GM18508 (cell line): ENCODE measurements around the gene MCCC2.
"Not testable (repeated sequence)": the region's sequence is repeated elsewhere in the genome, so short reads cannot be mapped to it uniquely, and the experiment has no call there.

Experiments used
- ATAC-seq: cut with Tn5 transposase; IDR thresholded peaks from one replicate; pipeline ENCODE4 v1.9.1; 2021; ENCODE audit warnings: moderate number of reproducible peaks; ENCODE audit not compliant: insufficient read depth, unreplicated experiment

Gene MCCC2

DNA sequence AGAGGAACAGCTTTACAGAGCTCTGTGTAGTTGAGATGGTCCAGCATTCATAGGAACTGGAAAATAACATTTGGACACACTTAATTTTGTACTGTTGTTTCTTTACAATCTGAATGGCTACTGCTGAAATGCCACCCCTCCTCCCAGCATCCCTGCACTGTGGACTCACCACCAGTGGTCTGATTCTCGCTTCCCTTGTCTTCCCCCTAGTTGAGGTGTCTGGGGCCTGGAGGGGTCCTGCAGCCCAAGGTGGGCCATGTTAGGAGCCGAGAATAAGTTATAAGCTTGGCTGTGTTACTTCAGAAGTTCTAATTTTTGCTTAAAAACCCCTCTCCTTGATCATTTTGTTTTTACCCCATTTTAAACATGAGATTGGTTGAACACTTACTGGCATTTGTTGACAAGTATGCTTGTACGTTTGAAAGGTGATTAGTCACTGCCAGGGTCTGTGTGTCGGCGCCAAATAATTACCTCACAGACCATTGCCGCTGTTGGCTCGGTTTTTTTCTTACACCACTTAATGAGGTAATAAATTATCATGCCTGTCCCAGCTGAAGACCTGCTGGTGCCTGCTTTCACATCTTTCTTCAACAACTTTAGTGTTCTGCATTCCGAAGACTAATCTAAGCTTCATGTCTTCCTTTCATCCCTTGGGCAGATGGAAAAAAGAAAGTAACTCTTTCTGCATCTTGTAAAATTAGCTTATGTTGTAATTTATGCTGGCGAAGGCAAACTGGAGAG lies 65.8 kb downstream of the MCCC2 start:
- no peak for ATAC-seq

DNA sequence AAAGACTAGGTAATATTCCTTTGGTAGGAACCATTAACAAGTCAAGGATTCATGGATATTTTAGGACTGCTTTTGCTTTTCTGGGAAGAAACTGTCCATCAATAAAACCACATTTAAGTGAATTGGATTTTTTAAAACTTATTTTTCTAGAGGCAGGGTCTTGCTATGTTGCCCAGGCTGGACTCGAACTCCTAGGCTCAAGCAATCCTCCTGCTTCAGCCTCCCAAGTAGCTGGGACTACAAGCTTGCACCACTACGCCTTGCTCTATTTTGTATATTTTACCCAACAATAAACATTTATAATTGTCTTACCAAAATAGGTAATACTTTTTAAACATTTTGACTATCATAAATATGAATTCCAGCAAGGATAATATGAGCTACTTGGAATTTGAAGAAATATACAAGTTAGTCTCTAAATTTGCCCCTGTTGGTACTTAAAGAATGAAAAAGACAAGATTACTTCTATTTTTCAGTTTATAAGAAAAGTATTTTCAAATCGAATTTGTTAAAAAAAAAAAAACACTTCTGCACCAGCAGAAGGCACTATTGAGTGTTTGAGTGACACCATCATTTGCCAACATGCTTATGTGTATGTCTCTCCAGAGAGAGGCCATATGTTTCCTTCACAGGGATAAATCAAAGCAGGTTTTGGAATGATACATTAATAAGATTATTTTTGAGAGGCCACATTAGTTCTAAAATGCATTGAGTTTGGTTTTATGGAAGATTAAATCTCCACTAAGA lies 71.9 kb downstream of the MCCC2 start:
- ATAC-seq = no peak

DNA sequence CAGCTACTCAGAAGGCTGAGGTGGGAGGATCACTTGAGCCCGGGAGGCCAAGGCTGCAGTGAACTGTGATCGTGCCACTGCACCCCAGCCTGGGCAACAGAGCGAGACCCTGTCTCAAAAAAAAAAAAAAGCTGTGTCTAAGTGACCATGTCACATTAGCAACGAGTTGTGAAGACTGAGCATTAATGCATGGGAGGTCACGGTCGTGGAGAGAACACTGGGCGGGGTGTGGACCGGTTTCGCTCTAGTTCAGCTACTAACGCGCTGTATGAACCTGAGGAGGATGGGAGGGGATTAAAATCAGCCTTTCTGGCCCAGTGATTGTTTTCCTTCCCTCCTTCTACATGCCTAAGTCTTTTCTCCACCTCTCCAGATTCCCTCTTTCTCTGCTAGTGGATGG lies 75.2 kb downstream of the MCCC2 start:
- no peak for ATAC-seq

DNA sequence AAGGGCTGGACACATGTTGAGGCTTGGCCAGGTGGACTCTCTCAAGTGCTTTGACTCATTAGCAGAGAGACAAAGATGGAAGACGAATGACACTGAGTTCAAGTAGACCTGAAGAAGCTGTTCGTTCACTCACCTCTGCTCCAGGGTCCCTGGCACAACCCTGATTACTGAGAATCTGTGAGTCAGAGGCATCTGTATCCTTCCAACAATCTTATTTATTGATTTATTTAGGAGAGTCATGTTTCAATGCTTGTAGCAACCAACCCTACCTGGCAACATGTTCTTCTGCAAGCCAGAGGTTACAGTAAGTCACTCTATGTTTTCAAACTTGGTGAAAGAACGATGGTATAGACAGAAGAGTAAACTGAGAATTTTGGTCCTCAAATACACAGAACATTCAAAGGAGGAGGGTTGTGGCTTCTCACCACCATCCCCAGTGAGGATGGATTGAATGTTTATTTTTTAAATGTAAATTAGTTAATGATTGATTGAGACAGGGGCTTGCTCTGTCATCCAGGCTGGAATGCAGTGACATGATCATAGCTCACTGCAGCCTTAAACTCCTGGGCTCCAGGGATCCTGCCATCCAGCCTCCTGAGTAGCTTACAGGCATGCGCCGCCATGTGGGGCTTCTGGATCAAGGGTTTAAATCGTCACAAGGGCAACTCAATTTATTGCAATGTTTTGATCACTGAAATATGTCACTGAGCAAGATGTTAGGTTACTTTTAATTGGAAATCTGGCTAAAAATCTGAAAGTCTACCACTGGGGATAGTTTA lies 76.2 kb downstream of the MCCC2 start:
- no peak for ATAC-seq

DNA sequence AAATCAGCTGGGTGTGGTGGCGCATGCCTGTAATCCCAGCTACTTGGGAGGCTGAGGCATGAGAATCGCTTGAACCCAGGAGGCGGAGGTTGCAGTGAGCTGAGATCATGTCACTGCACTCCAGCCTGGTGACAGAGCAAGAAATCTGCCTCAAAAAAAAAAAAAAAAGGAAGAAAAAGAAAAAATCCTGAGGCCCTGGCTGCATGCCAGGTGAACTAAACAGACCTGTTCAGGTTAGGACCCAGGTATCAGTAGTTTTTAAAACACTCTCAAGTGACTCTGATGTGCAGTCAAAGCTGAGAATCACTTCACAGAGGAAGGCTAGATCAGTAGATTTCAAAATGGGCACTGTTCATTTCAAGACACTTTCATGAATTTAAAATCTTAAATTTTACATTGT lies 77.5 kb downstream of the MCCC2 start:
- ATAC-seq = not testable (repeated sequence)

DNA sequence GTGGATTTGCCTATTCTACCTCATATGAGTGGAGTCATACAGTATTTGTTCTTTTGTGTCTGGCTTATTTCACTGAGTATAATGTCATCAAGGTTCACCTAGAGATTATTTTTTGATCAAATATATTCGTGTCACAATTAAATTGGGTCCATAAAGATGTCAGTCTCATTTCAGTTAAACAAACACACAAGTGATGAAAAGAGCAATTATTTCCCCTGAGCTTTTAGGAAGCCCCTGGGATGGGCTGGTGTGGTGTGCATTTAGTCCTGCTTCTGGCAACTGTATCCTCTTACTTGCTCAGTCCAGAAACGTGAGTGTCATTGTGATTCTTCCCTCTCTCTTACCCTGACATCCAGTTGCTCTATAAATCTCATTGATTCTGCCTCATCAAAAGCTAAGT lies 79.2 kb downstream of the MCCC2 start:
- no peak for ATAC-seq

DNA sequence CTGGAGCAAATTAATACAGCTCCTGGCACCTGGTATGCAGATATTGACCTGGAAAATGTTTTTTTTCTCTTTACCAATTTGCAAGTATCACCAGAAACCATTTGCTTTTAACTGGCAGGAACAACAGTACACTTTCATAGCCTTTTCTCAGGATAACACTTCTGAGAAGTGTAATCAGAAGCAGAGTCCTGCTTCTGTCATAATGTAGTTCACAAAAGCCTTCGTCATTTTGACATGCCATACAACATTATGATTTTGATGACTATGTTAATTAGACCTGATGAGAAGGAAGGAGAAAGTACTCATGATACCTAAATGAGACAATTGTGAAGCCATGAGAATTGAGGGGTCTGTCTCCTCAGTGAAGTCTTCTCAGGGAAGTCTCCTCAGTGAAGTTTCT lies 90.8 kb downstream of the MCCC2 start:
- ATAC-seq = no peak

DNA sequence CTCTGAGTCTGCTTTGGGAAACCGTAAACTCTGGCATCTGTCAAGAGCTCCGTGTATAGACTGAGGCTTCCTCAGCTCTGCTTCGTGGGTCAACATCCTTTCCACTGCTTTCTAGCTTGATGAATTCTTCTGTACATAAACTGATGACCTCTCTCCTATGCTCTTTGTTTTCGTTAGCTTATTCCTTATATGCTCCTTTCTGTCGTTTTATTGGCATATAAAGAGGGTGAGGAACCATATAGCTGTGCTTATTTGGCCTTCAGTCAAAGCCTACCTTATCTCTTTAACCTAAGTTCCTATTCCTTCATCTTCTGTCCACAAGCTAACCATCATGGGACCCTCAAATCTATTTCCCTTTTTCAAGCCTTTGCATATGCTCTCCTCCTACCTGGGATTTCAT lies 92.6 kb downstream of the MCCC2 start:
- ATAC-seq = no peak

DNA sequence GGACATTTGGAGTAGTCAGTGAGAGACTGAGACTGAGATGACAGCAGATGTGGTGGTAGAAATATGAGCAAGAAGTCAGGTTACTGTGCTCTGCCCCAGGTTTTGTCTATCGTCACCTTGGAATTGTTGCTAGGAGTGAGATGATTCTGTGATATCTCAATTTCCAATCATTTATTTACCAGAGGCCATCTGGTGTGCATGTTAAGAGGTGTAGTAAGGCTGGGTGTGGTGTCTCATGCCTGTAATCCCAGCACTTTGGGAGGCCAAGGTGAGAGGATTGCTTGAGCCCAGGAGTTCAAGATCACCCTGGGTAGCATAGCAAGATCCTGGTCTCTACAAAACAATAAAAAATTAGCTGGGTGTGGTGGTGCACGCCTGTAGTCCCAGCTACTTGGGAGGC lies 93.4 kb downstream of the MCCC2 start:
- ATAC-seq = no peak

DNA sequence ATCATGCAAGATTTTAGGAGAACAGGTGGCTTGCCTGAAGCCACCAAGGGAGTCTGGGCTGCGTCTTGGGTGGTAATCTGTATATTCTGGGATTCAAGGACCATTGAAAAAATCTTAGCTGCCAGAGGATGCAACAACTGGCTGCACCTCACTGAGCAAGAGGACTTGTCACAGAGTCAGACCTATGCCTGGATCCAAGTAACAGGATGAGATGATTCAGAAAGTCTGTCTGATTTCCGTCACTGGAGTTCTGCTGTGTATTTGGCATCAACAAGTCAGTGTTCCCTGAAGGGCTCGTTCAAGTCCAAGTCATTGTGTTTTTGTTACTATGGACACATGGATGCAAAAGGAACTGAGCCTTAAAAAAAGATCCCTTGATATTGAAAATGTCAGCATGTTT lies 94.2 kb downstream of the MCCC2 start:
- ATAC-seq = no peak

DNA sequence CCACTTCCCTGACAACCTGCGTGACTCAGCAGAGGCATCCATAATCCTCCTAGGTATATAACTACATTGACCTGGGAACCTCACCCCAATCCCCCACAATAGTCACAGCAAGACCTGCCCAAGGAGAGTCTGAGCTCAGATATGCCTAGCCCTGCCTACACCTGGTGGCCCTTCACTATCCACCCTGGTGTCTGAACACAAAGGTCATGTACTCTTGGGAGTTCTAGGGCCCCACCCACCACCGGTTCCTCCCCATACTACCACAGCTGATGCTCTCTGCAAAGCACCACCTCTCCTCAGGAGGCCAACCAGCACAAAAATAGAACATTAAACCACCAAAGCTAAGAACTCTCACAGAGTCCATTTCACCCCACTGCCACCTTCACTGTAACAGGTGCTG lies 97.2 kb downstream of the MCCC2 start:
- no peak for ATAC-seq

DNA sequence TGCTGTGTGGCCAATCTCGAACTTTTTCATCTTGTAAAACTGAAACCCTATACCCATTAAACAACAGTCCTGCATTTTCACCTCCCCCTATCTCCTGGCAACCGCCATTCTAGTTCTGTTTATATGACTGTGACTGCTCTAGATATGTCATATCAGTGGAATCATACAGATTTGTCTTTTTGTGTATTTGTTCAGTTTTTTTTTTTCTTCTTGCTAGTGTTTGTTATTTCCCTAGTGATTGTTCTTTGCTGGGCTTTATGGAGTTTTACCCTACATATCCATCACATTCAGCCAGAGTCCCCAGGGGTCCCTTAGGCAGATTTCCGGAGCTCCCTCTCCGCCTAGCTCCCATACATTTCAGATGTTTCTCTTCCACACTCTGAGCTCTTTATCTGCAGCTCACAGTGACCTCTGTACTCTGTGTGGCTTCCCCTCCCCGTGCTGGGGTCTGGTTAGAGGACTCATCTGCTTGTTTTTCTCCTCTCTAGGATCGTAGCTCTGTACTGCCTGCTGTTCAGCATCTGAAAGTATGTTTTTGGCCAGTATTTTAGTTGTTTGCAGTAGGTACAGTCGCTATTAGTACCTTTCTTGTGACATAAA lies 106.8 kb downstream of the MCCC2 start:
- ATAC-seq = no peak

DNA sequence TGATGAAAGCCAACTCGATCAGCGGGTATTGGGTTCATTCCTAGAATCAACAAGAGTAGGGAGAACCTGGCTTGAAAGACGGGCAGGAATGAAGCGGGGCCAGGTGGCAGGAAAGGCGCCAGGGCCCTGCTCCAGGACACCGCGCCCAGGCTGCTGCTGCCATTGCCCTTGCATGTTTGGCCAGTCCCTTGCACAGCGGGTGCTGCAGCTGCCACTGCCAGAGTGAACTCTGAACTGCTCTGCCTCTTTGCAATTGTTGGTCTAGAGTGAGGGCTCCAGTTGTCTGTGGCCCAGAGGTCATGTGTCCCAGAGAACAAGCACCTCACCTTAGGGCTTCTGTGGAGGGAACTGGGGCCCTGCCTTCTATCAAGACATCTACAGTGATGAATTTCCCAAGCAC lies 107.9 kb downstream of the MCCC2 start:
- no peak for ATAC-seq

DNA sequence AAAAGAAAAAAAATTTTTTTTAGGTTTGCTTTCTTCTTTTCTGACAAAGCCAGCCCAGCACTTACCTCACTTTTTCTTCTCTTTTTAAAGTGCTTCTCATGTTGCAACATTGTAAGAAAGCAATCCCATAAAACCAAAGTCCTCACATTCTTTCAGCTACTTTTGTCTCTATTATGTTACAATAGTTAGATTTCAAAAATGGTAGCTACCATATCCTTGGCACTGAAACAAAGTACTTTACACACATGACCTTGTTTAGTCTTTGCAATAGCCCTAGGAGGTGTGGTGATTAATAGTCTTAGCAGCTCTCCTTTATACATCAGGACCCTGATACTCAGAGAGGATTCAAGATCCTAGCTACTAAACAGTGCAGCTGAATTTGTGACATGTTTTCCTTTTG lies 108.5 kb downstream of the MCCC2 start:
- no peak for ATAC-seq

DNA sequence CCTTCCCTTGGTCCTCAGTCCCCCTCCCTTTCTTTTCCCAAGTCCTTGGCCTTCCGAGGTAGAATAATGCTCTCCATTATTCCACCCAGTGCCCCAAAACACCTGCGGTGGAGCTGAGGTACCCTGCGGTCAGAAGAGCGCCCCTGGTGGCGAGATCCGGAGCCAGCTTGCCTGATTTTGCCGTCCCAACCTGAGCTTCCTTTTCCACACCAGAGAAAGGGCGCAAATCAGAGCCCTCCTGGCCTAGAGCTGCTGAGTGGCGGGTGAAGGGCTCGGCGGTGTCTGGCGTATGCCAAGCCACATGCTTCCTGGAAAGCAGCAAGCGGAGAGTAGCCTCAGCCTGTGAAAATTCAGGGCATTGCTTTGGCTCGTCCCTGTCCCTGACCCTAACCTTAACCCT lies 110.8 kb downstream of the MCCC2 start:
- no peak for ATAC-seq

DNA sequence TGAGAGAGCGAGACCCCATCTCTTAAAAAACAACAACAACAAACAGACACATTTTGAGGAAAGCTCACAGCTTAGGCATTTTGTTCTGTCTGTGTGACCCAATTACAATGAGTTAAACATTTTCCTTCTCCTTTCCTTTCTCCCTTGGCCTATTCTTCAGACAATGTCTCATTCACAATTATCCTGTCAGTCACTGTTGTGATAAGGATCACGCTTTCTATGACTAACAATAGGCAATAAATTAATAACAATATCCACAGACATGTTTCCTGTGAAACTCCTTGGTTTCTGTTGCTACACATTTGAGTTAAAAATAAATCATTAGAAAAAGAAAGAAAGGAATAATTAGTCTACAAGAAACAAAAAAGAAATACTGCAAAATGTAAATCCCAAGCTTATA lies 112.1 kb downstream of the MCCC2 start:
- no peak for ATAC-seq

DNA sequence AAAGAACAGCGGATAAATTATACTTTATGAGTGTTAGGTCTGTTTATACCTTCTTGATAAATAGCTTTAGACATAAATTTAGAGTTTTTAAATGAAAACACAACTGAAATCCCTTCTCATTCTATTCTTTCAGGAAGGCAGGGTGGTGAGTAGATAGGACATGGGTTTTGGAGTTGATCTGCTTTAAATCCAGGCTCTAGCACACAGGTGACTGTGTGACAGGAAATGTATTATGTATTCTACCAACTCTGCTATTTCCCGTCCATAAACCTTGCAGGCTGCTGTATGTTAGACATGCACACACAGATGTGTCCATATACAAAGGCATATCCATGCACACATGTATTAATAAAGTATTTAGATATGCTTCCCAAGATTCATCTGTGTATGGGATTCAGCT lies 112.6 kb downstream of the MCCC2 start:
- no peak for ATAC-seq

DNA sequence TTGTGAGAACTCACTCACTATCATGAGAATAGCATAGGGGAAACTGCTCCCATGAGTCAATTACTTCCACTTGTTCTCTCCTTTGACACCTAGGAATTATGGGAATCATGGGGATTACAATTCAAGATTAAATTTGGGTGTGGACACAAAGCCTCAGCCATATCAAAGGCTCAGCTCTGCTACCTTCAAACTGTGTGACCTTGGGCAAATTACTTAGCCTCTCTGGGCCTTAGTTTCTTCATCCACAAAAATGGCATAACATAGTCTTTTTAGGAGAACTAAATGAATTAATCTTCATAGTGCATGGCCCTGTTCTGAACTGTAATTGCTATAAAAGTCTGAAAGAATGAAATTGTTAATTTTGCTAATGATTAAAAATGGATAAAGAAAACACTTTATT lies 113.7 kb downstream of the MCCC2 start:
- no peak for ATAC-seq

DNA sequence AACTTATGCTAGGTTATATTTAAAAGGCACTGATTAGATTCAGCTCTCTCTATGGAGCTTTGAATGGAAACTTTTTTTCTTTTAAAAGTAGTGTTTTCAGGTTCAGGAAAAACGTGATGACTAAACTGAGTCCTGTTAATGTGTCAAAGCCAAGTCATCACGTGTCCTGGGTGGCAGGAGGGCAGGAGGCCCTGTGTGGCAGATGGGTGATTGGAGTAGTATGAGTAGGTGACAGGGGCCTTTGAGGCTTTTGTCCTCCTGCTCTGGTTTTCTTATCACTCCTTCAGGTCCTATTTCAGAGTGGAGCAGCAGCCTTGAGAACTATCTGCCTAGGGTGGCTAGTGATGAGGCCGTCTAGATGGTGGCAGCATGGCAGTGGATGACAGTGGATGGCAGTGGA lies 114.3 kb downstream of the MCCC2 start:
- ATAC-seq = no peak

DNA sequence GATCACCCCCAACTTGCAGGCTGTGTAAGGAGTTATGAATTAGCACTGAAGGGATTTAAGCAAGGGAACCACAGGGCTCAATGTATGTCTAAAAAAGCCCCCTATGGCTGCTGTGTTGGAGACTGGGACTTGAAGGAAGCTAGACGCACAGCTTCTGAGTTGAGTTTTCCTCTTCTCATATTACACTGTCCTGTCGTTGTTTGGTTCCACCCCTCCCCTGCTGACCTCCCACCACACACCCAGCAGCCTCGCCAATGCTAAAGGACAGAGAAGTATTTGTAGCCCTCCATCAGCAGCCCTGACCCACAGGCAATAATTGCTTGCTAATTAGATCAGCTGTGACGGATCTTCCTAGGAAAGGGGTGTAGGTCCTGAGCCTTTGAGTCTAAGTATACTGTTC lies 116.8 kb downstream of the MCCC2 start:
- ATAC-seq = no peak

DNA sequence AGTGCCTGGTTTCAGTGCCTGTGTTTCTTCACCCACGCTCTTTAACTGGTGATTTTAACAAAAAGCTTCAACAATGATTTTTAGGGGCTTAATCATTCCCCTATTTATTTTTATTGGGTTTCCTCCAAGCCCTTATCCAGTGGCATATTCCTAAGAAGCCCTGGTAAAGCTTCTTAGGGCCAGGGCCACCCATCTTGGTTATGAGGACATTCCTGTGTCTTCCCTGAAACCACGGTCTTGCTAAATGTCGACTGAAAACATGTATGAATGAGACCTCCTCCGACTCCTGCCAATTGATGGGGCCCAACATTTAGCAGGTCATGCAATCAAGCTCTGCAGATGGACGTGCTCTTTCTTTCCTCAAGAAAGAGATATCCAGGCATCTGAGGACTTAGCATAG lies 118.3 kb downstream of the MCCC2 start:
- no peak for ATAC-seq
